Body of pancreas (tissue), 4 donors: Measurements from ENCODE around the gene RECK.

ENCODE experiments used
- CTCF ChIP-seq, 7 experiments: fragments of 450-650 bp in 4 of 7; fragments of 200-600 bp in 3 of 7; sonication (generic) in 3 of 7; IDR thresholded peaks; one replicate each; pipeline ENCODE4 v1.5.1; 2016 to 2019; ENCODE audit warnings: antibody characterized with exemption in 7 of 7
- POLR2A ChIP-seq, 3 donors: fragments of 450-650 bp; IDR thresholded peaks; one replicate each; pipeline ENCODE4 v1.6.1; 2016; ENCODE audit warnings: antibody characterized with exemption in 3 of 3, mild to moderate bottlenecking in 2 of 3

DNA sequence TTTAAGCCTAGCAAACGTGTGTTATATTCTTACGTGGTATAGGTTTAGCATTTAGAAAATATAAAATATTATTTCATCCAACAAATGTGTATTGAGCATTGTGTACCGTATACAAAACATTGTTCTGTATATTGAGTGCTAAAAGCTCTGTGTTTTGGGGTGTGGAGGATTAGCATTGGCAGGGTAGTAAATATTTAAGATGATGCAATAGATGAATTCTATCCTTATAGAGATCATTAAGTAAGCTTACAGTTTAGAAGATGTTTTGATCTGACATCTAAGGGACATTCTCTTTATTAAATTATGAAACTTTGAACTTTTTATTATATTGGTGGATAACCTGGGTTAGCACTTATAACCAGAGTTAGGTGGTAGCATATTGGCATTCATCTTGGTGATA is 51.3 kb downstream of the RECK start:
- no peak for TF ChIP-seq CTCF (IDR thresholded peaks at IDR 0.05)
- no peak for TF ChIP-seq POLR2A (IDR thresholded peaks at IDR 0.05)
